GM12892 (cell line): ENCODE results near the gene ZNF536.

Experiments
- POLR2A ChIP-seq: IDR thresholded peaks from 2 replicates; pipeline ENCODE4 v1.6.1; 2011; ENCODE audit warnings: low read depth, low read length, control low read depth
- POLR2AphosphoS5 ChIP-seq: IDR thresholded peaks from 2 replicates; pipeline ENCODE4 v1.6.1; 2011; ENCODE audit warnings: low read depth, low read length, control low read depth
- TAF1 ChIP-seq: IDR thresholded peaks from 2 replicates; pipeline ENCODE4 v1.6.1; 2011; ENCODE audit warnings: low read depth, mild to moderate bottlenecking, control low read depth, low read length, borderline replicate concordance

GRCh38 chr19:30473334-30473867, 101.2 kb downstream of the ZNF536 start:
- TF ChIP-seq TAF1 (no peak), POLR2A (no peak), POLR2AphosphoS5 (no peak)
